Keratinocyte (primary cell): ENCODE measurements around the gene TSKU. TPM values are rescaled to one million over a fixed set of nuclear protein-coding genes. Genes with fewer than 3 reads are reported as not detected.

ENCODE experiments used
- DNase-seq: peaks from one replicate; pipeline ENCODE4 v3.0.0-alpha.2; 2011; ENCODE audit warnings: low read depth, missing footprints, low spot score
- FAIRE-seq: peaks from 2 replicates; lab custom pipeline; 2011; peaks lifted over from hg19 to GRCh38; lab: Jason Lieb, UNC
- H2AFZ ChIP-seq: 2 replicates; pipeline ENCODE4 v1.6.0; 2012; ENCODE audit warnings: low read length, control low read depth, inconsistent platforms; ENCODE audit not compliant: control insufficient read depth
- H3K27ac ChIP-seq: 2 replicates; pipeline ENCODE4 v1.5.1; 2011; ENCODE audit warnings: low read length; ENCODE audit not compliant: control insufficient read depth, insufficient read depth
- H3K27me3 ChIP-seq: 3 replicates; pipeline ENCODE4 v1.6.0; 2011; ENCODE audit warnings: low read length; ENCODE audit not compliant: control insufficient read depth, insufficient read depth; ENCODE audit errors: extremely low read depth
- H3K36me3 ChIP-seq, 2 experiments: 2 replicates in 1 of 2; 3 replicates in 1 of 2; pipeline ENCODE4 v1.5.1; 2011; ENCODE audit warnings: low read length in 2 of 2, mild to moderate bottlenecking in 1 of 2; ENCODE audit not compliant: control insufficient read depth in 2 of 2, insufficient read depth in 2 of 2; ENCODE audit errors: extremely low read depth in 1 of 2
- H3K4me1 ChIP-seq: 3 replicates; pipeline ENCODE4 v1.5.1; 2011; ENCODE audit warnings: low read length; ENCODE audit not compliant: control insufficient read depth, insufficient read depth; ENCODE audit errors: extremely low read depth
- H3K4me2 ChIP-seq: 3 replicates; pipeline ENCODE4 v1.6.0; 2011; ENCODE audit warnings: low read depth, low read length; ENCODE audit not compliant: control insufficient read depth, insufficient read depth; ENCODE audit errors: extremely low read depth
- H3K4me3 ChIP-seq, 3 experiments: fragments of 200-600 bp in 1 of 3; sonication (generic) in 1 of 3; 2 replicates in 2 of 3; 3 replicates in 1 of 3; pipeline ENCODE4 v1.5.1; 2011 to 2016; ENCODE audit warnings: low read length in 3 of 3, mild to moderate bottlenecking in 3 of 3, control low read depth in 2 of 3, inconsistent platforms in 1 of 3, low read depth in 1 of 3, mixed read lengths in 1 of 3, mixed run types in 1 of 3, moderate library complexity in 1 of 3; ENCODE audit not compliant: control insufficient read depth in 2 of 3, insufficient read depth in 2 of 3; ENCODE audit errors: extremely low read depth in 1 of 3
- H3K79me2 ChIP-seq: 2 replicates; pipeline ENCODE4 v1.6.0; 2012; ENCODE audit warnings: low read length; ENCODE audit not compliant: control insufficient read depth, insufficient read depth
- H3K9ac ChIP-seq: 3 replicates; pipeline ENCODE4 v1.6.0; 2011; ENCODE audit warnings: low read length; ENCODE audit not compliant: control insufficient read depth, insufficient read depth; ENCODE audit errors: extremely low read depth
- H3K9me1 ChIP-seq: 3 replicates; pipeline ENCODE4 v1.6.0; 2011; ENCODE audit warnings: low read length; ENCODE audit not compliant: control insufficient read depth, insufficient read depth; ENCODE audit errors: extremely low read depth
- H3K9me3 ChIP-seq: 2 replicates; pipeline ENCODE4 v1.5.1; 2012; ENCODE audit warnings: low read depth, low read length; ENCODE audit not compliant: control insufficient read depth
- H4K20me1 ChIP-seq: 3 replicates; pipeline ENCODE4 v1.6.0; 2011; ENCODE audit warnings: low read length; ENCODE audit not compliant: control insufficient read depth, insufficient read depth; ENCODE audit errors: extremely low read depth
- CTCF ChIP-seq, 3 experiments: IDR thresholded peaks in 1 of 3; conservative IDR thresholded peaks in 1 of 3; optimal IDR thresholded peaks in 1 of 3; 2 replicates in 2 of 3; 3 replicates in 1 of 3; pipeline versions ENCODE3 to v1.5.1; 2011; ENCODE audit warnings: low read length in 3 of 3, mild to moderate bottlenecking in 3 of 3, moderate library complexity in 2 of 3, control low read depth in 1 of 3, inconsistent platforms in 1 of 3; ENCODE audit not compliant: insufficient read depth in 2 of 3; ENCODE audit errors: extremely low read depth in 1 of 3
- EZH2 ChIP-seq: IDR thresholded peaks from one replicate; pipeline ENCODE4 v1.6.1; 2012; ENCODE audit warnings: inconsistent platforms, mild to moderate bottlenecking, low read length, moderate library complexity
- dilution Hi-C: fragments of 300-500 bp; cut with MboI; formaldehyde crosslinking; loops from one replicate; pipeline ENCODE4 v1.7.0; 2020; ENCODE audit warnings: low sequenced_read_pairs; ENCODE audit not compliant: extremely low pct_ligation_motif_present
- polyA plus RNA-seq, 5 experiments: library from polyadenylated mRNA; depleted of rRNA in 3 of 5; stranded (reverse) in 3 of 5; stranded (forward) in 1 of 5; unstranded in 1 of 5; fragments of >200 nt; gene quantifications; 1 replicate in 1 of 5; 2 replicates in 3 of 5; 3 replicates in 1 of 5; pipeline versions ENCODE4 v1.2.1 to v1.2.3, GENCODE V29; 2011 to 2012; ENCODE audit warnings: missing spikeins in 2 of 5, low read depth in 1 of 5, low replicate concordance in 1 of 5

TSKU gene
- polyA plus RNA-seq, 1 donor (not counting 4 experiments of a cell fraction or from before 2014, with no cell fraction given) = 22.8 TPM

- Histone ChIP-seq H4K20me1 (peaks cover 34% of the 10 kb centered on the region), H3K9me1 (peaks cover 23% of the 10 kb centered on the region), H3K27me3 (no peaks in the 10 kb centered on the region), H3K9ac (peak overlapping the region; percentile 29), H3K27ac (peak overlapping the region; percentile 77), H3K79me2 (peaks cover 89% of the 10 kb centered on the region), H3K9me3 (no peaks in the 10 kb centered on the region), H2AFZ (no peak overlapping the region), H3K36me3 (peaks cover 2 to 21% of the 10 kb centered on the region in 2 experiments), H3K4me2 (peak overlapping the region; percentile 59), H3K4me1 (peaks cover 87% of the 10 kb centered on the region), H3K4me3 (peak overlapping the region in 2 of 3 experiments; percentile 34 to 41)
- DNase-seq (peak; percentile 98), FAIRE-seq (peak; percentile 77)
- dilution Hi-C loops = no loop called here
- TF ChIP-seq CTCF (optimal IDR thresholded peaks at IDR 0.05 in 1 of 3, IDR thresholded peaks at IDR 0.05 in 1 of 3, conservative IDR thresholded peaks at IDR 0.05 in 1 of 3; ENCODE audit: extremely low read depth in 1 of 3, insufficient read depth in 2 of 3, low read length in 3 of 3) (no peak), EZH2 (no peak)
Measured at GRCh38 chr11:76788661-76789442, 5.7 kb downstream of the TSKU start.

GRCh38 chr11:76789443-76789719 is 6.2 kb downstream of the TSKU start:
- H3K9me3 ChIP-seq = no peaks in the 10 kb centered on the region
- H3K27ac ChIP-seq = peak overlapping the region; percentile 77
- H3K4me1 ChIP-seq = peaks cover 90% of the 10 kb centered on the region
- H4K20me1 ChIP-seq = peaks cover 39% of the 10 kb centered on the region
- no peaks in the 10 kb centered on the region for H3K27me3 ChIP-seq
- DNase-seq = no peak
- H3K79me2 ChIP-seq = peaks cover 89% of the 10 kb centered on the region
- peak overlapping the region; percentile 59 for H3K4me2 ChIP-seq
- no peak overlapping the region for H3K4me3 ChIP-seq
- H3K36me3 ChIP-seq = peaks cover 5 to 27% of the 10 kb centered on the region in 2 experiments
- no peak overlapping the region for H3K9ac ChIP-seq
- peaks cover 26% of the 10 kb centered on the region for H3K9me1 ChIP-seq
- TF ChIP-seq CTCF (optimal IDR thresholded peaks at IDR 0.05 in 1 of 3, IDR thresholded peaks at IDR 0.05 in 1 of 3, conservative IDR thresholded peaks at IDR 0.05 in 1 of 3; ENCODE audit: extremely low read depth in 1 of 3, insufficient read depth in 2 of 3, low read length in 3 of 3) = no peak
- TF ChIP-seq EZH2 = no peak
- FAIRE-seq = no peak
- no peak overlapping the region for H2AFZ ChIP-seq
- dilution Hi-C loops = no loop called here
